Erythroblast (primary cell): ENCODE results near the gene CHST8.

Experiments
- DNase-seq, 2 experiments: peaks; one replicate each; lab custom pipeline; 2025; lab: John Stamatoyannopoulos, UW
- GATA1 ChIP-seq: IDR thresholded peaks from 2 replicates; pipeline ENCODE4 v1.6.1; 2011; ENCODE audit warnings: low read depth, mild to moderate bottlenecking, control low read depth, low read length, moderate library complexity
- POLR2A ChIP-seq: IDR thresholded peaks from 2 replicates; pipeline ENCODE4 v1.6.1; 2011; ENCODE audit warnings: mild to moderate bottlenecking, low read length

CHST8 gene

DNA sequence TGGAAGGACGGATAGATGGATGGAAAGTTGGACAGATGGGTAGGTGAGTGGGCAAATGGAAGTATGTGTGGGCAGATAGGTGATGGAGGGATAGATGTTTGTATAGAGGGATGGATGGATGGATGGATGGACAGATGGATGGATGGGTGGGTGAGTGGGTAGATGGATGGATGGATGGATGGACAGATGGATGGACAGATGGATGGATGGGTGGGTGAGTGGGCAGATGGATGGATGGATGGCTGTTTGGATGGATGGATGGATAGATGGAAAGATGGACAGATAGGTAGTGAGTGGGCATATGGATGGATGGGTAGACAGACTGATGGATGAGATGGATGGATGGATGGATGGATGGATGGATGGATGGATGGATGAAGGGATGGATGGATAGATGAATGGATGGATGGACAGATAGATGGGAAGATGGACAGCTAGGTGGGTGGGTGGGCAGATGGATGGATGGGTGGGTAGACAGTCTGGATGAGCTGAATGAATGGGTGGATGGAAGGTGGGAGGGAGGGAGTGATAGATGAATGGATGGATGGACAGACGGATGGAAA, 100.1 kb downstream of the CHST8 start:
- DNase-seq: no peak
- no peak for TF ChIP-seq POLR2A

DNA sequence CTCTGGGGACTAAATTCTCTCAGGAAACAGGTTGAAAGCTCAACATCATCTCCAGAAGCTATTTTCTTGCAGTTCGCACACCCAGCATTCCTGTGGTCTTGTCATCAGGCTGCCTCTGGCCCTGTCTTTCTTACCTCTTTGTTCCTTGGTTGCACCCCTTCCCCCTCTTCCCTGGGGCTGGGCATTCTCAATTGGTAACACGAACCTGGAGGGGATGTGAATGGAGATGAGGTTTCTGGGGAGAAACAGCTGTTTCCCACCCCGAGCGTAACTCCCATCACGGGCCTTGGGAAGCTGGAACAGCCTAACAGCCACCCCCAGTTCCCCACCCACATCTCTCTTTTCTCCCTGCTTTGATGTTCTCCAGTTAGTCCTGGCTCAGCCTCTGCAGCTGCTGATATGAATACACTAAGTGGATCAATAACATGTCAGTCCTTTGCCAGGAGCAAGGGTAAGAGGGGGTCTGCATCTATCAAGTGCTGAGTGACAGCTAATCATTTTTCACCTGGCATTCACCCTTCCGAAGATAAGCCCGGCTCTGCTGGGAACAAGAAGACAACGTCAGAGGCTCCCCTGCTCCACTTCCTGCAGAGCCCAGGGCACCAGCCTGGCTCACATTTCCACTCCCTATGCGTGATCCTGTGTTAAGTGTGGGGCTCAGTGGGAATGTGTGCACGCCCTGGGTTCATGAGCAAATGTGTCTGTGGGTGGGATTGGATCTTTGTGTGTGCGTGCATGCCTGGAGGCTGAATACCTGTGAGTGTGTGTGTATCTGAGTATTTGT, 100.9 kb downstream of the CHST8 start:
- TF ChIP-seq POLR2A (no peak), GATA1 (no peak)
- DNase-seq: no peak

DNA sequence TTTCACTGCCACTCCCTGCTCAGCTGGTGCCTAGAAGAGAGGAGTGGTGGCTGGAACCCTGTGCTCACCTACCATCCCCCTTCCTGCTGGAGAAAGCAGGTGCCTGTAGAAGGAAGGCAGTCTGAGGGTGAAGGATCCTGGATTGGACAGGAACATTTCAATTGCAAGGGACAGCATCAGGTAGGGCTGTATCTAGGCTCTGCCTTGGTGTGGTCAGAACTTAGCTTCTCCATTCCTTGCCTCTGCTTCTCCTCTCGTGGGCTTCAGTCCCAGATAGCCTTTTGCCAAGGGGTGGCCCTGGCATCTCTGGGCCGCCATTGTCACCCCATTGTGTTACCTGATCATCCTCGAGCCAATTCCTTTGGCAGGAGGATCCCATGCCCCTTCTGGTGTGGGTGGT, 101.8 kb downstream of the CHST8 start:
- DNase-seq: no peak
- TF ChIP-seq POLR2A: no peak
- TF ChIP-seq GATA1: no peak

DNA sequence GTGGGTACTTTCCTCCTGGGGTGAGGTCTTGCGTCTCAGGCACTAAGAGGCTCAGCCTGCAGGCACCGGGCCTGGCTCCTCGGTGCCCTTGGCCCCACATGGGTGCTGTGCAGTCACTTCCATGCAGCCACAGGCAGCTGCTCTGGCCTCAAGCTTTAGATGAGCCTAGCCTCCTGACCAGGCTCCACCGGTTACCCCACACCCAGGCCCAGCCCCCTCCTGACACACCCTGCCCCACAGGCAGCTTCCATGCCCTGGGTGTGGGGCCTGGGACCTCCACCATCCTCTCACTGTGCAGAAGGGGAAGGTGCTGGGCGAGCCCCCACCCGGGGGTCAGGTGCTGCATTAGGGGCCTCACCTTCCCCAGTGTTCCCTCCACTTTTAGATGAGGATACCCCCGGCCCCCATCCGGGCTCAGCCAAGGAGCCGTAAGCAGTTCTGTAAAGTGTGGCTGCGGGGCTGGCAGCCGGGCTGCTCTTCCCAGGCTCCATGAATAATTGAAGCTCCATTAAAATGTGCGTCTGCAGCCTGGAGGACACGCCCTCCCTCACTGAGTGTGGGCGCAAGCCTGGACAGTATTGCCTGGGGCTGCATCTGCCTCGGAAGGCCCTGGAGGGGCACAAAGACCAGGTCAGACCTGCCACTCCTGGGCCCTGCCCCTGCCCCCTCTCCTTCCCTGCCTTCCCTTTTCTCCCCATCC, 102.4 kb downstream of the CHST8 start:
- DNase-seq: no peak
- TF ChIP-seq GATA1: no peak
- no peak for TF ChIP-seq POLR2A

DNA sequence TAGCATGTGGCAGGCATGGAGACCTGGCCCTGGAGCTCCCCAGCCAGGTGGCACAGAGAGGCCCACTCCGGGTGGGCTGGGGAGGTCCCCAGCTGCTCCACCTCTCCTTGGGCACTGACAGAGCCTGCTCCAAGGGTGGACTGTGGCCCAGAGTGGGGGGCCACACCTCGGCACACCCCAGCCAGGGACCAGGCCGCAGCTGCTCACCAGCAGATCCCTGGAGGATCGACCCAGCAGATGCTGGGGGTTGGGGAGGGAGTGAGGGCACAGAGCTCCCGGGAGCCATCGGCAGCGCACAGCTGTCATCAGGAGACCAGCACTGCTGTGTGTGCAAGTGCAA, 102.9 kb downstream of the CHST8 start:
- TF ChIP-seq POLR2A (no peak), GATA1 (no peak)
- DNase-seq: no peak

DNA sequence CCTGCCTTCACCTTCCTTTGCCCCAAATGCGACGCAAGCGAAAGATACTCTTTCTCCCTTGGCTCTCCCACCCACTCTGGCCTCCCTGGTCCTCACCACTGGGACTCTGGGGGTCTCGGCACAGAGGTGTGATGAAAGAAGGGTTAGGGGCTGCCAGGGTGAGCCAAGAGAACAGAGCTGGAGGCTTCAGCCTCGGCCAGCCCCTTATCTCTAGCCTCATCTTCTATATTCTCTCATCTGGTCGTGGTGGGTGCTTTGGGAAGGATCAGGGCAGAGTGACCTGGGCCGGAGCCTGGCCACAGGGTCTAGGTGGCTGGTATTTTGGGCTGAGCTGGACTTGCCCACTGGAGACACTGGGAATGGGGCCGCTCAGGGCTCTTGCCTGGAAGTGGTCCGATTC, 103.8 kb downstream of the CHST8 start:
- no peak for DNase-seq
- TF ChIP-seq POLR2A (no peak), GATA1 (no peak)

DNA sequence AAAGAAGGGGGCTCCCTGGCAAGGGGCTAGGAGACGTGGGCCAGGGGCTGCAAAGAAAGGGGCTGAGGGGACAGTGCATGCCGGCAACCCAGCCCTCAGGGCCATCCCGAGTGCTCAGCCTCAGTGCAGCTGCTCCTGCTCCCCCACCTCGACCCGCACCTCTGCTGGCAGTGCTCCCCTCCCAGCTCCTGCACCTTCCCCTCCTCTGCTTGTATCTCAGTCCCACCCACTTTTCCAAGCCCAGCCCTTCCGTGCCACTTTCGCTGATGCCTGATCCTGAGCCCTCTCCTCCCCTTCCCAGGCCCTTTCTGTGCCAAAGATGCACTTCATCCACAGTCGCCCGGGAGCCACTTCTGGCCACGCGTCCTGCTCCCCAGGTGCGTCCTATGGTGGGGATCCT, 105.0 kb downstream of the CHST8 start:
- TF ChIP-seq GATA1: no peak
- TF ChIP-seq POLR2A: no peak

DNA sequence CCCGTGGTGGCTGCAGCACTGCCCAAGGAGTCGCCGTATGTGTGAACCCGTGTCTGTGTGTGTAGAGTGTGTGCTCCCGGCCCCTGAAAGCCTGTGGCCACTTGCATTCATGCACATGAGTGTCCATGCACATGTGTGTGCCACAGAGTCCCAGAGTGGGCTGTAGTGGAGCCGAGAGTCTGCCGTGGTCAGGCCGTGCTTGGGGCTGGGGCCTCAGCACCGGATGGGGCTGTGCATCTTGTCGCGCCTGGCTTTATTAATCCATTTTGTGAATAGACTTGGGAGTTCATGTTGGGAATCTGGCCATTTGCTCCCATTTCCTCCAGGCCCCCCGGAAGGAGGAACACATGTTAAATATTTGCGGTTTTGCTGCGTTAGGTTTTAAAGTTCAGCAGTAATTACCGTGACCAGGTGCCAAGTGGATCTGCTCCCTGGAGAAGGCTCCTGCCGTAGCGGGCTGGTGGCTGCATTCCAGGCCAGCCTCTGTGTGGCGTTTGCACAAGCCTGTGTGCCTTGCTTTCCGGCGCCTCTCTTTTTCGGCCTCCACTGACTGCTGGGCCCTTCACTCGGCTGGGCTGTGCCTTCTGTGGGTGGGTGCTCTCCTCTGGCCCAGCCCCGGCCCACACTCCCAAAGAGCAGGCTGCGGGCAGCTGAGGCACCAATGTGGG, 105.7 kb downstream of the CHST8 start:
- TF ChIP-seq GATA1 (no peak), POLR2A (no peak)
- no peak for DNase-seq

More for the DNA sequence above, 105.0 kb downstream of the CHST8 start:
- no peak for DNase-seq

DNA sequence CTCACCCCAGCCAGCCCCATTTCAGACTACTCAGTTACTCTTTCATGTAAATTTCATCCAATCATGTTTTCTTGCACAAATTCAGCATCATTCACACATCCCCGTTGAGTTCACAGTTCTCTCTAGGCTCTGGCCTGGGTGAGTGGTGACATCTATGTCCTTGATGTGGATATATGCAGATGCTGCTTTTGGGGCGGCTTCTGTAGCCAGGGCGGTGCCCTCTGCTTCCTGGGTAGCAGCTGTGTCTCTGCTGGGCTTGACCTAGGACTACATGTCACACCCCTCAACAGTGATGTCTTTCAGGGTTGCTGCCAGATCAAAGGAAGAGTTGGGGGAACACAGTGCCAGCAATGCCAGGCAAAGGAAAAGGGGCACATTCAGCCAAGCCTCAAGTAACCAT, 106.4 kb downstream of the CHST8 start:
- no peak for TF ChIP-seq GATA1
- TF ChIP-seq POLR2A: no peak

DNA sequence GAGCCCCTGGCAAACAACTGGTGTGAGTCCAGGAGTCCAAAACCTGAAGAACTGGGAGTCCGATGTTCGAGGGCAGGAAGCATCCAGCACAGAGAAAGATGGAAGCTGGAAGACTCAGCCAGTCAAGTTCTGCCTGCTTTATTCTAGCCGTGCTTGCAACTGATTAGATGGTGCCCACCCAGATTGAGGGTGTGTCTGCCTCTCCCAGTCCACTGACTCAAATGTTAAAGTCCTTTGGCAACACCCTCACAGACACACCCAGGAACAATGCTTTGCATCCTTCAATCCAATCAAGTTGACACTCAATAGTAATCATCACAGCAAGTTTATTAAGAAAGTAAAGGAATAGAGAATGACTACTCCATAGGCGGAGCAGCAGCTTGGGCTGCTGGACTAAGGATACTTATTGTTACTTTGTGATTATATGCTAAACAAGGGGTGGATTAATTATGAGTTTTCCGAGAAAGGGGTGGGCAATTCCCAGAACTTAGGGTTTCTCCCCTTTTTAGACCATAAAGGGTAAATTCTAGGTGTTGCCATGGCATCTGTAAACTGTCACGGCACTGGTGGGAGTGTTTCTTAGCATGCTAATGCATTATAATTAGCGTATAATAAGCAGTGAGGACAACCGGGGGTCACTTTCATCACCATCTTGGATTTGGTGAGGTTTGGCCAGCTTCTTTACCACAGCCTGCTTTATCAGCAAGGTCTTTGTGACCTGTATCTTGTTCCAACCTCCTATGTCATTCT, 109.3 kb downstream of the CHST8 start:
- no peak for DNase-seq
- TF ChIP-seq GATA1: no peak
- no peak for TF ChIP-seq POLR2A

More for the DNA sequence above, 106.4 kb downstream of the CHST8 start:
- DNase-seq: no peak

DNA sequence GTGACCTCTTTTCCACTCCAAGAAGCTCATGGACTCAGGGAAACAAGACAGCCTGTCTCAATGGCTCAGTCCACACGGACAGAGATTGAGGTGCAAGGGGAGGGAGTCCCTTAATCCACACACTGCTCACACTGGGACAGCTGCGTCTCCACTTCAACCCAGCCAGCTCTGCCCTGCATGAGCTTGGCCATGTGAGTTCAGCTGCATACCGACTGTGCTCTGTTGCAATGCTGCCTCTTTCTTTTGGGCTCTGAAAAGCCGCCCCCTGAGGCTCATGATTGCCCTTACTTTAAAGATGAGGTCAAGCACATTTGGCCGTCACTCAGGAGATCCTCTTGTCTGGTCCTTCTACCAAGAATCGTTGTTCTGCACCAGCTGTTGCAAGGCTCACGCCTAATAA, 110.1 kb downstream of the CHST8 start:
- DNase-seq: no peak
- no peak for TF ChIP-seq GATA1

DNA sequence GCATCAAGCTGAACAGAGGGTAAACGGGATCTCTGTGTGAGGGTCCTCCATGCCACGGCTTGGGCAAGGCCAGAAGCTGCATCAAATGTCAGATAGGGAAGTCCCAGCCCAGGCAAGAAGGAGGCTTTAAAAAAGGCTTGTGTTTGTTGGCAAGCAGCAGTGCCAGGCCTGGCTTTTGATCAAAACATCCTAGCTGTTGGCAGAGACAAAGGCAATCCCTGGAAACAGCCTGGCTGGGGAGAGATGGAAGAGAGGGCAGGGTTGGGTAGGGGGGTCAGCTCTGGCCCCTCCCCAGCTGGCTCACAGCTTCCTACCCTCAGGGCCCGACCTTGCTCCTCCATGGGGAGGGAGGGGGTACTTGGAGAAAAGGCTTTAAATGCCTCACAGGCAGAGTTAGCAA, 113.2 kb downstream of the CHST8 start:
- TF ChIP-seq GATA1 (no peak), POLR2A (no peak)

DNA sequence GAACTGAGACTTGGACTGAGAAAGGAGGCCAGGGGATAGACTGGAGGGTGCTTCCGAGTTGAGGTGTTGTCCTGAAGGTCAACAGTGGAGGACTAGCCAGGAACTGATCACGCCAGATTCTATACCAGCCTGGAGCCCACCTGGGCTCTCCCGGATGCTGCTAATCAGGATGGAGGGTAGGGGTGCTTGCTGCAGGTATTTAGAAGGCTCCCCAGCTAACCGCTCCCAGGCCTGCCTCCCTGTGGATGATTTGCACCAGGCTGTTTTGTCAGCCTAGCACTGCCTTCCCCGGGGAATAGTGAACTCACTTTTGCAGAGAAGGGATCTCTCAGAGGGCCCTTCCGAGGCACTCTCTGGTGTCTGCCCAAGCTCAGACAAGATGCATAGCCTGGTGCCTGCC, 114.4 kb downstream of the CHST8 start:
- DNase-seq: no peak
- TF ChIP-seq POLR2A (no peak), GATA1 (no peak)

More for the DNA sequence above, 113.2 kb downstream of the CHST8 start:
- no peak for DNase-seq

DNA sequence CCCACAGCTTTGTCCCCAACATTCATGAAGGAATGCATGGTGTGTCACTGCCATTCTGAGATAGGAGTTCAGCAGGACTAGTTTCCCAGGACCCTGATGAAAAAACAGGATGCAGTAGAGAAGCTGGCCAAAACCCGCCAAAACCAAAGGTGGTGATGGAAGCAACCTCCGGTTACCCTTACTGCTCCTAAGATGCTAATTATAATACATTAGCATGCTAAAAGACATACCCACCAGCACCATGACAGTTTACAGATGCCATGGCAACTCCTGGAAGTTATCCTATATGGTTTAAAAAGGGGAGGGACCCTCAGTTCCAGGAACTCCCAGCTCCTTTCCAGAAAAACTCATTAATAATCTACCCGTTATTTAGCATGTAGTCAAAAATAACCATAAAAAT, 115.0 kb downstream of the CHST8 start:
- no peak for TF ChIP-seq GATA1
- TF ChIP-seq POLR2A: no peak
- DNase-seq: no peak
